Measurements from ENCODE around the gene PLCD3. TPM values are rescaled to one million over a fixed set of nuclear protein-coding genes. Genes with fewer than 3 reads are reported as not detected.

PLCD3 gene
- total RNA-seq, 2 experiments from 2014 or later, result 4.3 to 4.4 TPM

- CTCF ChIA-PET, result interaction anchor here (2.1 kb wide), 1 partner anchor 31 kb away, joined by 4 read pairs; the partner anchor contains the start of gene ACBD4
- no peak overlapping the region for H3K4me3 Mint-ChIP-seq
- H3K9me3 Mint-ChIP-seq, result no peaks in the 10 kb centered on the region
- no peak for DNase-seq
- H3K27ac Mint-ChIP-seq, result no peak overlapping the region
- POLR2A ChIA-PET, result no interaction called here
- intact Hi-C loops (cut with micrococcal nuclease), result no loop called here
- H3K36me3 Mint-ChIP-seq, result peaks cover 27% of the 10 kb centered on the region
- H3K27me3 Mint-ChIP-seq, result no peaks in the 10 kb centered on the region
- H3K4me1 Mint-ChIP-seq (ENCODE audit: low read depth), result no peaks in the 10 kb centered on the region
Measured at GRCh38 chr17:45104907-45105624, 27.2 kb downstream of the PLCD3 start.

- H3K36me3 Mint-ChIP-seq, result peaks cover 30% of the 10 kb centered on the region
- no peaks in the 10 kb centered on the region for H3K27me3 Mint-ChIP-seq
- H3K4me3 Mint-ChIP-seq, result no peak overlapping the region
- DNase-seq, result no peak
- ChIA-PET CTCF (interaction anchor here (2.1 kb wide), 1 partner anchor 31 kb away, joined by 4 read pairs; the partner anchor contains the start of gene ACBD4), POLR2A (no interaction called here)
- no peak overlapping the region for H3K27ac Mint-ChIP-seq
- no peaks in the 10 kb centered on the region for H3K4me1 Mint-ChIP-seq (ENCODE audit: low read depth)
- no peaks in the 10 kb centered on the region for H3K9me3 Mint-ChIP-seq
- intact Hi-C loops (cut with micrococcal nuclease), result no loop called here
Measured at GRCh38 chr17:45104497-45104896, 27.8 kb downstream of the PLCD3 start.

- CTCF ChIA-PET, result interaction anchor here (0.9 to 1.9 kb wide), 3 partner anchors 11 to 94 kb away, joined by 3 to 6 read pairs (median 4); partner anchors contain the start of gene ACBD4
- peaks cover 35% of the 10 kb centered on the region for H3K36me3 Mint-ChIP-seq
Measured at GRCh38 chr17:45104029-45104428, 28.3 kb downstream of the PLCD3 start.

GRCh38 chr17:45103269-45103795 lies 29.0 kb downstream of the PLCD3 start:
- Mint-ChIP-seq H3K27me3 (no peaks in the 10 kb centered on the region), H3K36me3 (peaks cover 39% of the 10 kb centered on the region), H3K4me3 (no peak overlapping the region), H3K4me1 (ENCODE audit: low read depth) (no peaks in the 10 kb centered on the region), H3K27ac (no peak overlapping the region), H3K9me3 (no peaks in the 10 kb centered on the region)
- CTCF ChIA-PET, result interaction anchor here (0.9 to 1.9 kb wide), 3 partner anchors 10 to 95 kb away, joined by 3 to 6 read pairs (median 4); partner anchors contain the start of gene ACBD4
- POLR2A ChIA-PET, result no interaction called here
- intact Hi-C loops (cut with micrococcal nuclease), result no loop called here
- no peak for DNase-seq

More at GRCh38 chr17:45104029-45104428, 28.3 kb downstream of the PLCD3 start:
- intact Hi-C loops (cut with micrococcal nuclease), result no loop called here
- POLR2A ChIA-PET, result no interaction called here
- Mint-ChIP-seq H3K9me3 (no peaks in the 10 kb centered on the region), H3K4me1 (ENCODE audit: low read depth) (no peaks in the 10 kb centered on the region), H3K27ac (no peak overlapping the region), H3K4me3 (no peak overlapping the region), H3K27me3 (no peaks in the 10 kb centered on the region)
- no peak for DNase-seq

DNA sequence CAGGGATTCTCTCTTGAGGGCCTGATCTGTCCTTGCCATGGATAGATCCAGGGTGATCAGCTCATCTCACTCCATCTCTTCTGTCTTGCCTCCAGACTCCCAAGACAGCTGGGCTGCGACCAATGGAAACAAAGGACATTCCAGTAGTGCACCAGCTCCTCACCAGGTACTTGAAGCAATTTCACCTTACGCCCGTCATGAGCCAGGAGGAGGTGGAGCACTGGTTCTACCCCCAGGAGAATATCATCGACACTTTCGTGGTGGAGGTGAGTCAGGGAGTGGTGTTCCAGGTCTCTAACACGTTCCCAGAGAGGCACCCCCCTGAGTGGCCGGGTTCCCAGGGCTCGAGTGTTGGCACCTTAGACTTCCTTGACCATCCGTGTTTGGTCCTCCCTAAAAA lies 29.5 kb downstream of the PLCD3 start:
- Mint-ChIP-seq H3K4me1 (ENCODE audit: low read depth) (no peaks in the 10 kb centered on the region), H3K36me3 (peaks cover 44% of the 10 kb centered on the region), H3K27me3 (no peaks in the 10 kb centered on the region), H3K9me3 (no peaks in the 10 kb centered on the region), H3K4me3 (no peak overlapping the region), H3K27ac (no peak overlapping the region)
- CTCF ChIA-PET, result interaction anchor here (1.2 to 1.9 kb wide), 2 partner anchors 10 to 32 kb away, joined by 4 to 6 read pairs; partner anchors contain the start of gene ACBD4
- no peak for DNase-seq
- intact Hi-C loops (cut with micrococcal nuclease), result no loop called here
- POLR2A ChIA-PET, result interaction anchor here (0.6 kb wide), 1 partner anchor 288 kb away, joined by 3 read pairs; no protein-coding TSS in a partner anchor

GRCh38 chr17:45101883-45102811 lies 30.2 kb downstream of the PLCD3 start:
- H3K4me3 Mint-ChIP-seq, result no peak overlapping the region
- intact Hi-C loops (cut with micrococcal nuclease), result no loop called here
- H3K36me3 Mint-ChIP-seq, result peaks cover 48% of the 10 kb centered on the region
- ChIA-PET CTCF (interaction anchor here (1.9 kb wide), 1 partner anchor 33 kb away, joined by 6 read pairs; the partner anchor contains the start of gene ACBD4), POLR2A (interaction anchor here (0.6 kb wide), 1 partner anchor 288 kb away, joined by 3 read pairs; no protein-coding TSS in a partner anchor)
- H3K27ac Mint-ChIP-seq, result no peak overlapping the region
- H3K9me3 Mint-ChIP-seq, result no peaks in the 10 kb centered on the region
- DNase-seq, result no peak
- no peaks in the 10 kb centered on the region for H3K4me1 Mint-ChIP-seq (ENCODE audit: low read depth)
- no peaks in the 10 kb centered on the region for H3K27me3 Mint-ChIP-seq

- ChIA-PET POLR2A (no interaction called here), CTCF (no interaction called here)
- Mint-ChIP-seq H3K27me3 (no peaks in the 10 kb centered on the region), H3K36me3 (peaks cover 52% of the 10 kb centered on the region), H3K4me1 (ENCODE audit: low read depth) (no peaks in the 10 kb centered on the region), H3K27ac (no peak overlapping the region), H3K9me3 (no peaks in the 10 kb centered on the region), H3K4me3 (no peak overlapping the region)
- intact Hi-C loops (cut with micrococcal nuclease), result no loop called here
- DNase-seq, result no peak
Measured at GRCh38 chr17:45101546-45101882, 30.8 kb downstream of the PLCD3 start.

GRCh38 chr17:45098869-45099616 lies 33.3 kb downstream of the PLCD3 start:
- intact Hi-C loops (cut with micrococcal nuclease), result loop anchor here (5.0 kb wide), 1 partner anchor 67 kb away; no protein-coding TSS in a partner anchor
- ChIA-PET POLR2A (interaction anchor here (1.1 kb wide), 1 partner anchor 50 kb away, joined by 3 read pairs; the partner anchor contains the start of gene HEXIM1), CTCF (interaction anchor here (0.6 to 2.2 kb wide), 33 partner anchors 9 to 320 kb away, joined by 3 to 17 read pairs (median 5); partner anchors contain the start of genes ACBD4 and KIF18B)
- no peak overlapping the region for H3K4me3 Mint-ChIP-seq
- H3K9me3 Mint-ChIP-seq, result no peaks in the 10 kb centered on the region
- H3K27ac Mint-ChIP-seq, result no peak overlapping the region
- H3K4me1 Mint-ChIP-seq (ENCODE audit: low read depth), result no peaks in the 10 kb centered on the region
- DNase-seq, result peak; percentile 85
- H3K27me3 Mint-ChIP-seq, result no peaks in the 10 kb centered on the region
- H3K36me3 Mint-ChIP-seq, result peaks cover 62% of the 10 kb centered on the region

GRCh38 chr17:45098081-45098868 lies 34.0 kb downstream of the PLCD3 start:
- H3K36me3 Mint-ChIP-seq, result peaks cover 61% of the 10 kb centered on the region
- H3K9me3 Mint-ChIP-seq, result no peaks in the 10 kb centered on the region
- H3K4me1 Mint-ChIP-seq (ENCODE audit: low read depth), result no peaks in the 10 kb centered on the region
- no peak for DNase-seq
- ChIA-PET POLR2A (interaction anchor here (1.1 kb wide), 1 partner anchor 50 kb away, joined by 3 read pairs; the partner anchor contains the start of gene HEXIM1), CTCF (interaction anchor here (0.7 to 2.2 kb wide), 23 partner anchors 9 to 319 kb away, joined by 3 to 17 read pairs (median 6); partner anchors contain the start of gene ACBD4)
- no peak overlapping the region for H3K27ac Mint-ChIP-seq
- intact Hi-C loops (cut with micrococcal nuclease), result loop anchor here (5.0 kb wide), 1 partner anchor 66 kb away; no protein-coding TSS in a partner anchor
- no peak overlapping the region for H3K4me3 Mint-ChIP-seq
- no peaks in the 10 kb centered on the region for H3K27me3 Mint-ChIP-seq

DNA sequence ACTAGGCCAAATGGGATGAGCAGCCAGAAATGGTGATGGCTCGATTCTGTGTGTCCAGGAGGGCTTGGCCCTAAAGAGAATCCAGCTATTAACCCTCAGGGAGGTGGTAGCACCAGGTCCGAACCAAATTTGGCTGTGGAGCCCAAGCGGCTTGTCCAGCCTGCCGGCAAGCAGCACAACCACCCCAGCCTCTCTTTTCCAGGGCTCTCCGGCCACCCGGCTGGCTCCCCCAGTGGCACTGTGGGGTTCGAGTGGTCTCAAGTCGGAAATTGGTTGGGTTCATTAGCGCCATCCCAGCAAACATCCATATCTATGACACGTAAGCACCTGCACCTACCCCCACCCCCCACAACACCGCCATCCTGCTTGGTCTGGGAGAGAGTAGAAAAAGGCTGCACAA lies 35.4 kb downstream of the PLCD3 start:
- Mint-ChIP-seq H3K4me3 (no peak overlapping the region), H3K36me3 (peaks cover 55% of the 10 kb centered on the region), H3K27me3 (no peaks in the 10 kb centered on the region), H3K4me1 (ENCODE audit: low read depth) (no peaks in the 10 kb centered on the region), H3K27ac (no peak overlapping the region), H3K9me3 (no peaks in the 10 kb centered on the region)
- intact Hi-C loops (cut with micrococcal nuclease), result loop anchor here (5.0 kb wide), 1 partner anchor 65 kb away; no protein-coding TSS in a partner anchor
- ChIA-PET CTCF (interaction anchor here (1.2 kb wide), 1 partner anchor 38 kb away, joined by 3 read pairs; the partner anchor contains the start of gene ACBD4), POLR2A (no interaction called here)
- no peak for DNase-seq
